ENCODE data around the gene RWDD2A. TPM values are rescaled to one million over a fixed set of nuclear protein-coding genes. Genes with fewer than 3 reads are reported as not detected.

Gene RWDD2A
- total RNA-seq = 3.3 and 3.9 TPM in 2 replicates

DNA sequence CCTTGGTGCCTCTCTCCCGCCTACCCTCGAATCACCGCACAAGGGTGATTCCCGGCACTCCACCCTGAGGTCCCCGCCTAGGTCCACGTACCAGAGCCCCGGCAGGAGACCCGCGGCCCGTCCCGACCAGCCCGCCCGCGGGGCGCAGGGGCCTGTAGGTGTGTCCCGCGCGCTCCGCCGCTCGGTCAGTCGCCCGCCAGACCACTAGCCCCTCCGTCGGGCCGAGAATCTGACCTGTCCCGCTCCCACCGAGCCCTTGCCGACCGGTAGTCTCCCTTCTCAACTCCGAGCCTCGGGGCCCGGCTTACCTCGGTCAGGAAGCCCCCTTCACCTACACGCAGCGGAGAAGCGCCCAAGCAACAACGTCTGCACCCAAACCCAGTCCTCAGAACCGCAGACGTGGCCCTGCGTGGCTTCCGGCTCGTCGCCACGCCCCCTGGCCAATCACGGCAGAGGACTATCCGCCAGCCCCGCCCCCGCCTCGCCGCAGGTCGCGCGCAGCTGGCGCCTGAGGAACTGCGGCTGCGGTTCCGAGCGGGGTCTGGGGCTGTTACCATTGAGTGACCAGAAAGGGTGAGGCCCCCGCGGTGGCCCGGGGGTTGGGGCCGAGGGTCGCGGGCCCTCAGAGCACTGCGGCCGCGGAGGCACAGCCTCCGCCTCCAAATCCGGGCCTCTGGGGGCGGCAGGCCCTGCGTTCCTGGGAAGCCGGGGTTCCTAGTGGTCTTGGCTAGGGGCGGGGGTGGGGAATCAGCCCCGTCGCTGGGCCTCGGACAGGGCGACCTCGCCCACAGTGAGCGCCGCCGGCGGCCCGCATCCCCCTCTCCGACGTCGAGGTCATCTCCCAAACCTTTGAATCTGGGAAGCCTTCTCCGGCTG lies at the start of gene RWDD2A, which contains the start of gene PGM3:
Gene RWDD2A, plus strand, starts transcription at position 487 of the 876 bp plus-strand sequence. CDS start 1,095 bp downstream, outside the sequence.
Gene PGM3, minus strand, starts transcription at position 395 of the 876 bp plus-strand sequence. CDS start 2,253 bp downstream, outside the sequence.

Other genes with a start within 250 kb of the RWDD2A start
- 7.0 and 7.4 TPM in 2 replicates for gene UBE3D, start 127.5 kb upstream of the RWDD2A start, total RNA-seq
- 26.8 and 29.8 TPM in 2 replicates for gene DOP1A, start 125.7 kb upstream of the RWDD2A start, total RNA-seq
- 89.0 and 97.0 TPM in 2 replicates for gene PGM3, start 92 bp upstream of the RWDD2A start, total RNA-seq
- gene ME1, start 237.7 kb downstream of the RWDD2A start, total RNA-seq = 26.0 and 36.7 TPM in 2 replicates